Fibroblast of skin of scalp (primary cell): ENCODE measurements around the gene CLEC6A.
"Not testable (repeated sequence)": the region's sequence is repeated elsewhere in the genome, so short reads cannot be mapped to it uniquely, and the experiment has no call there.

Source experiments
- DNase-seq: peaks from one replicate; pipeline ENCODE4 v3.0.0-alpha.2; 2013

The CLEC6A gene

DNA sequence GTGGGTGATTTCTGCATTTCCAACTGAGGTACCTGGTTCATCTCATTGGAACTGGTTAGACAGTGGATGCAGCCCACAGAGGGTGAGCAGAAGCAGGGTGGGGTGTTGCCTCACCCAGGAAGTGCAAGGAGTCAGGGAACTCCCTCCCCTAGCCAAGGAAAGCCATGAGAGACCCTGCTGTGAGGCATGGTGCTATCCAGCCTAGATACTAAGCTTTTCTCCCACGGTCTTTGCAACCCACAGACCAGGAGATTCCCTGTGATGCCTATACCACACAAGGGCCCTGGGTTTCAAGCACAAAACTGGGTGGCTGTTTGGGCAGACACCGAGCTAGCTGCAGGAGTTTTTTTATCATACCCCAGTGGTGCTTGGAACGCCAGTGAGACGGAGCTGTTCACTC is 39.9 kb downstream of the CLEC6A start:
- DNase-seq, result not testable (repeated sequence)

- DNase-seq, result not testable (repeated sequence)
Observed at GRCh38 chr12:8496074-8496473, 40.3 kb downstream of the CLEC6A start.

GRCh38 chr12:8499616-8500015 is 43.9 kb downstream of the CLEC6A start:
- DNase-seq, result no peak

- no peak for DNase-seq
Observed at GRCh38 chr12:8501720-8502119, 46.0 kb downstream of the CLEC6A start.

DNA sequence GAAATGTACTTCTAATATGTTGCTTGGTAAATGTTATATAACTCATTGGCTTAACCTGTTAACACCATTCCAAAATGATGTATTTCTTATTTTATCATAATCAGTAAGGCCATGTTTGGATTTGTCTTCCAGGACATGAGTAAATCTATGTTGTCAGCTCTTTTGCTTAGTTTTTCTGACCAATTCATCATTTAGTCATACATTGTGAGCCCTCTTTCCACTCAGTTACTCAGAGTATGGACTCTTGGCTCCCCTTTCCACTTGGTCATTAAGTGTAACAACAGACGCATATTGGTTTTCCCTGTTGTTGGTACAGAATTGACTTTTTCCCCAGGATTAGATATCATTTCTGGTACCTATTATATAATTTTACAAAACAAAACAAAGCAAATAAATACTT is 48.6 kb downstream of the CLEC6A start:
- no peak for DNase-seq

DNA sequence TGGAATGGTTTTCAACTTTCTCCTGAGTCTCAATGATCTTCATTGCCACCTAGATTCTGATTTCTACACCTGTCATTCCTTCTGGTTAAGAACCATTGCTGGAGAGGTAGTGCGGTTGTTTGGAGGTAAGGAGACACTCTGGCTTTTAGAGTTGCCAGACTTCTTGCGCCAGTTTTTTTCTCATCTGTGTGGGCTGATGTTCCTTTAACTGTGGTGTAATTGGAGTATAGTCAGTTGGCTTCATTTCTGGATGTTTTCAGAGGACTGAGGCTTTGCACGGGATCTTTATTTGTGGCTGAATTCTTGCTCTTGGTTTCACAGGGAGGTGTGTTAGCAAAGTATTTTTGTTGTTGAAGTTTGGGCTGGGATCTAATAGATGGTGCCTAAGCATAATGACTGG is 51.8 kb downstream of the CLEC6A start:
- no peak for DNase-seq

DNA sequence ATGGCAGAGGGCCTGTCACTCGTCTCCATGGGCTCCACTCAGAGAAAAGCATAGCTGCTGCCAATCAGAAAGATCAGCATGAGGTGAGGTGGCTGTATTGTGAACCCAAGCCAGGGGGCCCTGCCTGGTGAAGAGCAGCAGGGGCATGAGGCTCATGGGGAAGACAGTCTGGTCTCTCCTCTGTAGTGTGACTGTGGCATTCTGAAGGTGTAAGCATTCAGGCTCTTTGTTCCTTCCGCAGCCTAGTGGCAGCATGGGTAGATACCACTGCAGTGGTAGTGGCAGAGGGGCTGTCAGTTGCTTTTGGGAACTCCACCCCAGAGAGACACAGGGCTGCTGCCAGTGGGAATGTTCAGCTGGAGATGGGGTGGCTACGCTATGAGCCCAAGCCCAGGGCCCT is 52.5 kb downstream of the CLEC6A start:
- no peak for DNase-seq

- DNase-seq, result no peak
Observed at GRCh38 chr12:8508910-8509841, 53.4 kb downstream of the CLEC6A start.

GRCh38 chr12:8513256-8513655 is 57.5 kb downstream of the CLEC6A start, which contains the start of gene CLEC4D:
Gene CLEC4D, plus strand, starts transcription at chr12:8513503. Its CDS starts 230 bp downstream, at chr12:8513733.
- DNase-seq, result no peak

- no peak for DNase-seq
Observed at GRCh38 chr12:8517971-8518370, 62.2 kb downstream of the CLEC6A start.

DNA sequence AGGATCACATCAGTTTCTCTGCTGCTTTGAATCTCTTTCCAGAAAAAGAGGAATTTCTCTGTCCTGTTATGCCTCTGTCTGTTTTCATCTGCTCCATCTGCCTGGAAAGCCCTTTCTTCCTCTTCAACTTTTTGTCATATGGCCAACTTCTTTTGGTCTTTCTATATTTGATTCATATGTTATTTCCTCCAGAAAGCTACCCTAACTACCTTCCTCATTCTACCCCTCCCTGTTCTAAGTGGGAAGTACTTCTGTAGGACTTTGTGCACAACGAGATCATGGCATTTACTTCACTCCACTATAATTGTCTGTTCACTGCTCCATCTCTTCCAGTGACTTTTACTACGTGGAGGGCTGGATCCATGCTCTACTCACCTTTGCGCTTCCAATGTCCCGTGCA is 63.4 kb downstream of the CLEC6A start:
- DNase-seq, result no peak

GRCh38 chr12:8527250-8528130 is 71.7 kb downstream of the CLEC6A start:
- DNase-seq, result no peak
